ENCODE results near the gene SNED1.

- TF ChIP-seq POLR2A (IDR thresholded peaks at IDR 0.05) (no peak), POLR2AphosphoS5 (IDR thresholded peaks at IDR 0.05) (no peak)
- TF ChIP-seq, protein P1, sequence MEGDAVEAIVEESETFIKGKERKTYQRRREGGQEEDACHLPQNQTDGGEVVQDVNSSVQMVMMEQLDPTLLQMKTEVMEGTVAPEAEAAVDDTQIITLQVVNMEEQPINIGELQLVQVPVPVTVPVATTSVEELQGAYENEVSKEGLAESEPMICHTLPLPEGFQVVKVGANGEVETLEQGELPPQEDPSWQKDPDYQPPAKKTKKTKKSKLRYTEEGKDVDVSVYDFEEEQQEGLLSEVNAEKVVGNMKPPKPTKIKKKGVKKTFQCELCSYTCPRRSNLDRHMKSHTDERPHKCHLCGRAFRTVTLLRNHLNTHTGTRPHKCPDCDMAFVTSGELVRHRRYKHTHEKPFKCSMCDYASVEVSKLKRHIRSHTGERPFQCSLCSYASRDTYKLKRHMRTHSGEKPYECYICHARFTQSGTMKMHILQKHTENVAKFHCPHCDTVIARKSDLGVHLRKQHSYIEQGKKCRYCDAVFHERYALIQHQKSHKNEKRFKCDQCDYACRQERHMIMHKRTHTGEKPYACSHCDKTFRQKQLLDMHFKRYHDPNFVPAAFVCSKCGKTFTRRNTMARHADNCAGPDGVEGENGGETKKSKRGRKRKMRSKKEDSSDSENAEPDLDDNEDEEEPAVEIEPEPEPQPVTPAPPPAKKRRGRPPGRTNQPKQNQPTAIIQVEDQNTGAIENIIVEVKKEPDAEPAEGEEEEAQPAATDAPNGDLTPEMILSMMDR (IDR thresholded peaks at IDR 0.05) = no peak
Observed at GRCh38 chr2:241099246-241099645, 100.8 kb downstream of the SNED1 start.

Data from breast epithelium (tissue), 3 donors.